ENCODE data around the gene KCNQ1.

The KCNQ1 gene

GRCh38 chr11:2537010-2537705 is 92.3 kb downstream of the KCNQ1 start:
- no peak overlapping the region for H3K4me3 ChIP-seq (ENCODE audit: low read depth, low read length)
- TF ChIP-seq CTCF (IDR thresholded peaks at IDR 0.05; ENCODE audit: borderline replicate concordance, insufficient read depth, low read depth, low read length) = no peak

- no peak overlapping the region for H3K4me3 ChIP-seq (ENCODE audit: low read depth, low read length)
- no peak for TF ChIP-seq CTCF (IDR thresholded peaks at IDR 0.05; ENCODE audit: borderline replicate concordance, insufficient read depth, low read depth, low read length)
Observed at GRCh38 chr11:2537896-2538724, 93.3 kb downstream of the KCNQ1 start.

GRCh38 chr11:2538951-2539350 is 94.1 kb downstream of the KCNQ1 start:
- TF ChIP-seq CTCF (IDR thresholded peaks at IDR 0.05; ENCODE audit: borderline replicate concordance, insufficient read depth, low read depth, low read length) = no peak
- H3K4me3 ChIP-seq (ENCODE audit: low read depth, low read length) = no peak overlapping the region

- TF ChIP-seq CTCF (IDR thresholded peaks at IDR 0.05; ENCODE audit: borderline replicate concordance, insufficient read depth, low read depth, low read length) = no peak
- no peak overlapping the region for H3K4me3 ChIP-seq (ENCODE audit: low read depth, low read length)
Observed at GRCh38 chr11:2539371-2540222, 94.8 kb downstream of the KCNQ1 start.

GRCh38 chr11:2540223-2540991 is 95.6 kb downstream of the KCNQ1 start:
- TF ChIP-seq CTCF (IDR thresholded peaks at IDR 0.05; ENCODE audit: borderline replicate concordance, insufficient read depth, low read depth, low read length) = no peak
- H3K4me3 ChIP-seq (ENCODE audit: low read depth, low read length) = no peak overlapping the region

DNA sequence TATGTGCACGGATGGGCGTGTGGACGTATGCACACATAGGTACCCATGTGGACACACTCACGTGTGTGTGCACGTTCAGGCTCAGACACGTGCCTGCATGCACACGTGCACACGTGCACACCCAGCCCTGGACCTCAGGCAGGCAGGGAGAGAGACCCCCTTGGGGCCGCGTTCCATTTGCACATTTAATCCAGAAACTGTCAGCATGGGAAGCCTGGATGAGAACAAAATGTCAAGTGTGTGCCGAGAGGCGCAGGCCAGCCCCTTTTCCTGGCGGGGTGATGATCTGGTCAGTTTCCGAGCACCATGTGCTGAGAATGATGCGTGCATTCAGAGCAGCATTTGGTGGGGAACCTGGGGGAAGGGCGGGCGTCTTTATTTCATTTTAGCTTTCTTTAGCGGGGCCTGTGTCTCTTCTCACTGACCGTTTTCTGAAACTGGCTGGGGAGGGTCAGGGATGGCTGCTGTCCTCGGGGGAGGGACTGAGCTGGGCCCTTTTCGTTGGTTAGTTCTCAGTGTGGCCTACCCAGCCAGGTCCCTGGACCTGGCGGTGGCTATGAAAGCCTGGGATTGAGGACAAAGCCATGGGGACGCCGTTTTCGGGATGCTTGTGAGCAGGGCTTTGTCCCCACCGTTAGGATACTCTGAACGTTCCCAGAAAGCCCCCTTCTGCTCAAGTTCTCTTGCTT is 96.3 kb downstream of the KCNQ1 start:
- TF ChIP-seq CTCF (IDR thresholded peaks at IDR 0.05; ENCODE audit: borderline replicate concordance, insufficient read depth, low read depth, low read length) = no peak
- H3K4me3 ChIP-seq (ENCODE audit: low read depth, low read length) = no peak overlapping the region

Data from GM12875 (cell line).